Measurements from ENCODE around the gene RIPOR2.
"Not testable (repeated sequence)": the region's sequence is repeated elsewhere in the genome, so short reads cannot be mapped to it uniquely, and the experiment has no call there.

Gene RIPOR2

GRCh38 chr6:24761193-24761835 is 174.4 kb downstream of the RIPOR2 start:
- DNase-seq, result no peak

DNA sequence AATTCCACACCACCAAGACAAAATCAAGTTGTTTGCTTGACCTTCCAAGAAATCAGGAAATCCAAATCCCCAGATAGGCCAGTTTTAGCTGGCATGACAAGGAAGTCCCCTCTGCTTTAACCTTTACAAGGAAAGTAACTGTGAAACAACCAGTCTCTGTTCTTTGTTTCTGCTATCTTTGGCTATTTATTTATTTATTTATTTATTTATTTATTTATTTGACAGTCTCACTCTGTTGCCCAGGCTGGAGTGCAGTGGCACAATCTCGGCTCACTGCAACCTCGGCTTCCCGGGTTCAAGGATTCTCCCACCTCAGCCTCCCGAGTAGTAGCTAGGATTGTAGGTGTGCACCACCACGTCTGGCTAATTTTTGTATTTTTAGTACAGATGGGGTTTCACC is 175.6 kb downstream of the RIPOR2 start:
- no peak for DNase-seq

- DNase-seq, result no peak
These were observed 176.0 kb downstream of the RIPOR2 start for GRCh38 chr6:24759718-24760117.

GRCh38 chr6:24757611-24758010 is 178.1 kb downstream of the RIPOR2 start:
- DNase-seq, result no peak

- DNase-seq, result no peak
These were observed 180.5 kb downstream of the RIPOR2 start for GRCh38 chr6:24755279-24755678.

GRCh38 chr6:24754378-24754777 is 181.4 kb downstream of the RIPOR2 start:
- not testable (repeated sequence) for DNase-seq
